Tibial artery (tissue), 4 donors: ENCODE measurements around the gene TOM1.

Source experiments
- DNase-seq, 2 donors: peaks; one replicate each; pipeline ENCODE4 v3.0.0-alpha.2; 2019
- H3K27ac ChIP-seq, 2 donors: fragments of 200-600 bp; sonication (generic) in 1 of 2; 1 replicate in 1 of 2; 2 replicates in 1 of 2; pipeline ENCODE4 v1.5.1; 2018 to 2019; ENCODE audit warnings: mild to moderate bottlenecking in 1 of 2
- H3K27me3 ChIP-seq, 2 donors: fragments of 200-600 bp; sonication (generic) in 1 of 2; one replicate each; pipeline versions ENCODE4 v1.5.1 to v1.6.0; 2016 to 2019
- H3K36me3 ChIP-seq, 3 donors: fragments of 200-600 bp; sonication (generic) in 2 of 3; one replicate each; pipeline ENCODE4 v1.5.1; 2016 to 2019; ENCODE audit warnings: mild to moderate bottlenecking in 2 of 3
- H3K4me1 ChIP-seq, 4 donors: fragments of 200-600 bp; sonication (generic) in 2 of 4; 1 replicate in 3 of 4; 2 replicates in 1 of 4; pipeline ENCODE4 v1.5.1; 2016 to 2019
- H3K4me3 ChIP-seq, 2 donors: fragments of 200-600 bp; sonication (generic) in 1 of 2; 1 replicate in 1 of 2; 2 replicates in 1 of 2; pipeline ENCODE4 v1.5.1; 2018 to 2019; ENCODE audit warnings: mild to moderate bottlenecking in 2 of 2
- H3K9me3 ChIP-seq, 3 donors: fragments of 200-600 bp; sonication (generic) in 1 of 3; one replicate each; pipeline ENCODE4 v1.5.1; 2016 to 2019
- intact Hi-C: fragments of 100-400 bp; cut with DNase I; formaldehyde crosslinking; loops from one replicate; pipeline ENCODE4 v1.15.0; 2023; ENCODE audit warnings: low total_unique reads
- TF ChIP-seq, protein P1 (sequence below), 2 experiments: fragments of 200-600 bp in 1 of 2; fragments of 450-650 bp in 1 of 2; IDR thresholded peaks; one replicate each; pipeline ENCODE4 v1.5.1; 2017 to 2019; ENCODE audit warnings: antibody characterized with exemption in 2 of 2, mild to moderate bottlenecking in 1 of 2, moderate library complexity in 1 of 2

The TOM1 gene

DNA sequence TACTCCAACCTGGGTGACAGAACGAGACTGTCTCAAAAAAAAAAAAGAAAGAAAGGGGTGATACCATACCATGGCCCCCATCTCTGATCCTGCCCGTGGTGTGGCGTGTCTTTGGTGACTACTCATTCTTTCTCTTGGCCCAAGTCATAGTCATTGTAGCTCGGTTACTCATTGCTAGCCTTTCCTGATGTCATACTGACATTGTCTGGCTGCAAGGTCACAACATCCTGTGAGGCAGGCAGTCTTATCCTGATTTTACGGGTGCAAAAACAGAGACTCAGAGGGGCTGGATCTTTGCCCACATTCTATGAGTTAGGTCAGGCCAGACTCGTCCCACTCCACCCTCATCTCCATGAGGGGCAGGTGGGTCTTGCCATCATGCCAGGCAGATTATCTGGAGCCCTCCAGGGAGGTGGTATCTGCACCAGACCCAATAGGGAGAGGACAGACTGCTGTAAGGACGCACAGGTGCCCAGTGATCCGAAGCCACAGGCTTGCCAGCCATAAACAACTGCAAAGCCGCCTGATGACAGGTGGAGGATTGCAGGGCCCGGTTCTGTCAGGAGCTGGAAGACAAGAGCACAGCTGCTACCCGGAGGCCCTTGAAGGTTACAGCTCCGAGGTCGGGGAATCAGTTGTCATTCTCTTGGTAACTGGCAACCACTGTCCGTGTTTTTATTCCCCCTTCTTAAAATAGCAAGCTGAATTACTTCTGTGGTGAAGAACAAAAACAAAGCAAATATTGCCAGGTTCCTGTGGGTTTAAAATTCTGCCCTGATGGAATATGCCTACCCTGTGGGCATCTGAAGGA is 13.8 kb downstream of the TOM1 start:
- peaks cover 7 to 17% (median 14%) of the 10 kb centered on the region in 3 donors for H3K36me3 ChIP-seq
- no peak overlapping the region for H3K4me3 ChIP-seq
- H3K9me3 ChIP-seq, result no peaks in the 10 kb centered on the region
- DNase-seq, result peak; percentile 14 to 70
- intact Hi-C loops, result no loop called here
- no peaks in the 10 kb centered on the region for H3K27me3 ChIP-seq
- peaks cover 0 to 45% (median 38%) of the 10 kb centered on the region in 4 donors for H3K4me1 ChIP-seq
- TF ChIP-seq, protein P1, sequence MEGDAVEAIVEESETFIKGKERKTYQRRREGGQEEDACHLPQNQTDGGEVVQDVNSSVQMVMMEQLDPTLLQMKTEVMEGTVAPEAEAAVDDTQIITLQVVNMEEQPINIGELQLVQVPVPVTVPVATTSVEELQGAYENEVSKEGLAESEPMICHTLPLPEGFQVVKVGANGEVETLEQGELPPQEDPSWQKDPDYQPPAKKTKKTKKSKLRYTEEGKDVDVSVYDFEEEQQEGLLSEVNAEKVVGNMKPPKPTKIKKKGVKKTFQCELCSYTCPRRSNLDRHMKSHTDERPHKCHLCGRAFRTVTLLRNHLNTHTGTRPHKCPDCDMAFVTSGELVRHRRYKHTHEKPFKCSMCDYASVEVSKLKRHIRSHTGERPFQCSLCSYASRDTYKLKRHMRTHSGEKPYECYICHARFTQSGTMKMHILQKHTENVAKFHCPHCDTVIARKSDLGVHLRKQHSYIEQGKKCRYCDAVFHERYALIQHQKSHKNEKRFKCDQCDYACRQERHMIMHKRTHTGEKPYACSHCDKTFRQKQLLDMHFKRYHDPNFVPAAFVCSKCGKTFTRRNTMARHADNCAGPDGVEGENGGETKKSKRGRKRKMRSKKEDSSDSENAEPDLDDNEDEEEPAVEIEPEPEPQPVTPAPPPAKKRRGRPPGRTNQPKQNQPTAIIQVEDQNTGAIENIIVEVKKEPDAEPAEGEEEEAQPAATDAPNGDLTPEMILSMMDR (IDR thresholded peaks at IDR 0.05), result no peak
- peak overlapping the region; percentile 53 to 68 for H3K27ac ChIP-seq

DNA sequence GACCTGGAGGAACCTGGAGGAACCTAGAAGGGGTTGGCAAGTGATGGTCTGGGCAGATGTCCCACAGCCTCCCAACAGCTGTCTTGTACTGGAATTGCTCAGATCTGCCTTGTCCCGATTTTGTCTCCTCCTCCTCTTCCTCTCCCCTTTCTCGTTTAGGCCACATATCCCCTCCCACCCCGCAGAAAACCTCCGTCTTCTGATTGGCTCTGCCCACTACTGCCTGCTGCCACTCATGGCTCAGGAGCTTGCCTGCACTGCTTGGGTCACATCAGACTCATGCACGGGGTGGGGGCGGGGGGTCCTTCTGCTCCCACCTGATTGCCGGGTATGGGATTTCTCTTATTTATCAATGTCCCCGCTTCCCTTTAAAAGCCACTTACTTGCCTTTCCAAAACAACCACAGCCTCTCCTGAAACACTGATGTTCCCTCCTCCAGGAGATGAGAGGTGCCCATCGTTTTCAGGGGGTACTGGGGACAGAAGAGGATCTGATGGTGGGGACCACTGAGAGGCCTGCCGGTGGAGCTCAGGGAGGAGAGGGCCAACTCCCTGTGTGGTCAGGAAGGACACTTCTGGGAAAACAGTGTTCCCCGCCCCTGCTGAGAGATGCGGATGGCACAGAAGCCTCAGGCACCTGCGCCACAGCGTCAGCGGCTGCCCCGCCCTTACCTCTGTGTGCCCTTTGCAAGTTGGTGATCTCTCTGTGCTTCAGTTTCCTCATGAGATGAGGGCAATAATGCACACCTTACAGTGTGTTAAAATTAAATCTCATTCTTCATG is 14.7 kb downstream of the TOM1 start:
- H3K36me3 ChIP-seq, result peaks cover 13 to 26% (median 22%) of the 10 kb centered on the region in 3 donors
- peaks cover 0 to 45% (median 38%) of the 10 kb centered on the region in 4 donors for H3K4me1 ChIP-seq
- no peaks in the 10 kb centered on the region for H3K9me3 ChIP-seq
- no peak overlapping the region for H3K4me3 ChIP-seq
- intact Hi-C loops, result no loop called here
- DNase-seq, result peak in 1 of 2 donors; percentile 62
- no peaks in the 10 kb centered on the region for H3K27me3 ChIP-seq
- peak overlapping the region; percentile 53 to 68 for H3K27ac ChIP-seq
- TF ChIP-seq, protein P1 (IDR thresholded peaks at IDR 0.05), result no peak

- Histone ChIP-seq H3K9me3 (no peaks in the 10 kb centered on the region), H3K27me3 (no peaks in the 10 kb centered on the region), H3K36me3 (peaks cover 18 to 35% (median 31%) of the 10 kb centered on the region in 3 donors), H3K4me1 (peaks cover 0 to 45% (median 38%) of the 10 kb centered on the region in 4 donors), H3K4me3 (no peak overlapping the region), H3K27ac (peak overlapping the region; percentile 43 to 68)
- peak in 1 of 2 donors; percentile 13 for DNase-seq
- TF ChIP-seq, protein P1 (IDR thresholded peaks at IDR 0.05), result no peak
- intact Hi-C loops, result no loop called here
These were observed 15.6 kb downstream of the TOM1 start for GRCh38 chr22:35315141-35315854.

DNA sequence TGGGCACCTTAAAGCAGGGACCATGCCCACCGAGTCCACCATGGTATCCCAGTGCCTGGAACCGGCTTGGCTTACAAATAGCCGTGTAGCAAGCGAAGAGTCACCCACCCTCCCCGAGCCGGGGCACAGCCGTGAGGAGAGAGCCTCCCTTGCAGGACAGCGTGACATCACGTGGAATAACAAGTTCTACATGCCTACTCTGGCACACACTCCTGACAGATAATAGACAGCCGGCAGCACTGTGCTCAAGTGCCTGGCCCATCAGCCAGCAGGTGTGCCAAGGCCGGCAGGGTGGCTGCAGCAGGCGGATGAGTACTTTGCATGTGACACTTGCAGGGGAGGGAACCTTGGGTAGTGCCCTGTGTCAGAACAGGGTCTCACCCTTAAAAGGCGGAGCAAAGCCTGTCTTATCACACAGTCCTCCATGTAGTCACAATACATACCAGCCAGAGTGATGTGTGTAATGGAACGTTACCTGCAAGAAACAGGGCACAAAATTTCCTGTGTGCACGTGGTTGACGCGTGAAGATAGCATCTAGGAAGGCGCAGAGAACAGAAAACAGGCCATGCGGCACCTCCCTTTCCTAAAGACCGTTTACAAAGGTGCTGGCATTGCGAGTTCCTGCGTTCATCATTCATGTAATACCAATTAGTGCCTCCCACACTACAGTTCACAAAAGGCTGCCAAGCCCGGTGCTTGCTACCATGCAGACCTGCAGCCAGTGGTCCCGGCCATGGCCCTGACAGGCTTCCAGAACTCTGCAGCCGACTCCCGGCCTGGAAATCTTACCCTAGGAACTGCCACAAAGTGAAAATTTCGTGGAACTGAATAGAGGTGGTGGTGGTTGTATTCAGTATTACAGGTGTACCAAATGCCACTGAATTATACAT is 16.4 kb downstream of the TOM1 start:
- Histone ChIP-seq H3K27me3 (no peaks in the 10 kb centered on the region), H3K9me3 (no peaks in the 10 kb centered on the region), H3K4me3 (no peak overlapping the region), H3K4me1 (peaks cover 0 to 45% (median 38%) of the 10 kb centered on the region in 4 donors), H3K36me3 (peaks cover 20 to 43% (median 37%) of the 10 kb centered on the region in 3 donors), H3K27ac (peak overlapping the region; percentile 43 to 68)
- peak; percentile 10 to 62 for DNase-seq
- TF ChIP-seq, protein P1 (IDR thresholded peaks at IDR 0.05), result no peak
- intact Hi-C loops, result no loop called here
